ENCODE results near the gene POR.
A peak's percentile ranks its signal among the peaks of the same experiment; 100 is the strongest.
"Not testable (repeated sequence)": the region's sequence is repeated elsewhere in the genome, so short reads cannot be mapped to it uniquely, and the experiment has no call there.

The POR gene

GRCh38 chr7:75914655-75915415 is at the start of gene POR:
Gene POR (plus strand): TSS chr7:75915155. CDS start chr7:75954002, 38,847 bp downstream.
- DNase-seq (ENCODE audit: low read depth in 1 of 2, low spot score in 1 of 2), result peak; percentile 97 to 98

GRCh38 chr7:75866114-75866488 is 48.9 kb upstream of the POR start:
- DNase-seq (ENCODE audit: low read depth in 1 of 2, low spot score in 1 of 2), result no peak

DNA sequence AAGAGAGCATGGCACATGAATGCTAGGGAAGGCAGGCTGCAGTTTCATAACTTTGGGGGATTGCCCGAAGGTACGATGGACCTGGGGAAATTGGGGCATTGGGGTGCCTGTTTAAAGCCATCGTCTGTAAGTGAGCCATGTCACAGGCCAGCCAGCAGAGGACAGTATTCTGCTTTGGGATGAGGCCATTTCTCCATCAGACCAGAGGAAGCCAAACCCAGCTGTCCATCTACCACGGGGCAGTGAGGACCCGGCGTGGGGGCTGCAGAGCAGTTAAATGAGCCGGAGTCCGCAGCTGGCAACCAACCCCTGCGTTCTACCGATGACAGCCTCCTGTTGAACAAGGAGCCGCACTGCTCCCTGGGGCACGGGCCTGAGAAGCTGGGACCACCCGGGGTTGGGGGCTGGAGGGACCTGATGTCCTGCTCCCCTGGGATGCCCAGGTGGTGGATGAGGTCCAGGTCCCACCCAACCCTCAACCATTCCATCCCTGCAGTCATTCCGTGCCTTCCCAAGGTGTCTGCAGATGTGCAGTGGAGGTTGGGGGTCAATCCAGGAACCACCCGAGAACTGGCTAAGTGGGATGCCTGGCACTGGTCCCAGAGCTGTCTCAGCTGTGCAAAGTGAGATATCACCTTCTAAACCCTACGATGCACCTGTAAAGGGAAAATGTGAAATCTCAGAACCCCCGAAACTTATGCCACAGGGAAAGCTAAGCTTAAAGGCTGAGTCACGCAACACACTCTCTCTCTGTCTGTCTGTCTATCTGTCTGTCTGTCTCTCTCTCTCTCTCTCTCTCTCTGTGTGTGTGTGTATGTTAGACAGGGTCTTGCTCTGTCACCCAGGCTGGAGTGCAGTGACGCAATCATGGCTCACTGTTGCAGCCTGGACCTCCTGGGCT is 48.2 kb upstream of the POR start:
- DNase-seq (ENCODE audit: low read depth in 1 of 2, low spot score in 1 of 2), result no peak

GRCh38 chr7:75867390-75867717 is 47.6 kb upstream of the POR start:
- no peak for DNase-seq (ENCODE audit: low read depth in 1 of 2, low spot score in 1 of 2)

- DNase-seq (ENCODE audit: low read depth in 1 of 2, low spot score in 1 of 2), result no peak
Measured at GRCh38 chr7:75868153-75868552, 46.8 kb upstream of the POR start.

DNA sequence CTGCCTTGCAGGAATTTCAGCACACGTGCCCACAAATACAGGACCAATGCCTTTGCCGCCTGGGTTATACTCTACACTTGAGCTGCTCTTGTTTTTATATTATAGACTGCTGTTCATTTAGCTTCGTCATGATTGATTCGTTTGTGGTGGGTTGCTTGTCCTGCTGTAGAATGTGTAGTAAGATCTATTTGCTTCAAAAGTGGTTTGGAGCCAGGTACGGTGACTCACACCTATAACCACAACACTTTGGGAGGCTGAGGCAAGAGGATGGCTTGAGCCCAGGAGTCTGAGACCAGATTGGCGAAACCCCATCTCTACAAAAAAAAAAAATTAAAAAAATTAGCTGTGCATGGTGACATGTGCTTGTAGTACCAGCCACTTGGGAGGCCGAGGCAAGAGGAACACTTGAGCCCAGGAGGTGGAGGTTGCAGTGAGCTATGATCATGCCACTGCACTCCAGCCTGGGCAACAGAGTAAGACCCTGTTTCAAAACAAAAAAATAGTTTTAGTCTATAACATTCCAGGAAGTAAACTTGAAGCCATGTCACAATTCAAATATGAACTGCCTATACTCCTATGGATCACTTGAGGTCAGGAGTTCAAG is 45.1 kb upstream of the POR start:
- DNase-seq (ENCODE audit: low read depth in 1 of 2, low spot score in 1 of 2), result no peak

- no peak for DNase-seq (ENCODE audit: low read depth in 1 of 2, low spot score in 1 of 2)
Measured at GRCh38 chr7:75870557-75871161, 44.3 kb upstream of the POR start.

GRCh38 chr7:75872073-75872782 is 42.7 kb upstream of the POR start:
- no peak for DNase-seq (ENCODE audit: low read depth in 1 of 2, low spot score in 1 of 2)

GRCh38 chr7:75874180-75874579 is 40.8 kb upstream of the POR start:
- not testable (repeated sequence) for DNase-seq (ENCODE audit: low read depth in 1 of 2, low spot score in 1 of 2)

DNA sequence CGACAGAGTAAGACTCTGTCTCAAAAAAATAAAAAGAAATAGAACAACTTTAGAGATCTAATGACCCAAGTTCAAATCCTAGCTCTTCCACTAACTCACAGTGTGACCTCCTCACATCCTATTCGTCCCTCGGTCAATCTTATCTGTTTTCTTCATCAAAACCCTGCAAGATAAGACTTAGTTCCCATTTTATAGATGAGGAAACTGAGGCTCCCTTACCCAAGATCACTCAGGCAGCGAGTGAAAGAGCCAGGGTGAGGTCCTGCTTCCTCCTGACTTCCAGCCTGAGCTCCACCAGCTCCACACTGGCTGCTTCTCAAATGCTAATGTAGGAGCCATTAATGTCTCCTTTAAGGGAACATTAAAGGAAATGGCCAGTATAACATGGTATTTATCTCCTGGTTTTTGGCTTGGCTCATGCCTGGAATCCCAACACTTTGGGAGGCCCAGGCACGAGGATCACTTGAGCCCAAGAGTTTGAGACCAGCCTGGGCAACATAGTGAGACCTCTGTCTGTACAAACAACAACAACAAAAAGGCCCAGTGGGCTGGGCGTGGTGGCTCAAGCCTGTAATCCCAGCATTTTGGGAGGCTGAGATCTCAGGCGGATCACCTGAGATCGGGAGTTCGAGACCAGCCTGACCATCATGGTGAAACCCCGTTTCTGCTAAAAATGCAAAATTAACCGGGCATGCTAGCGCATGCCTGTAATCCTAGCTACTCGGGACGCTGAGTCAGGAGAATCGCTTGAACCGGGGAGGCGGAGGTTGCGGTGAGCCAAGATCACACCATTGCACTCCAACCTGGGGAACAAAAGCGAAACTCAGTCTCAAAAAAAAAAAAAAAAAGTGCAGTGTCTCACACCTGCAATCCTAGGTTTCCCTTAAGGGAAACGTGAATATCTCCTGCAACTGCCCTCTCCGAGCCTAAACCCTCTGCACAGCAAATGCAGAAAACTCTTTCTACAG is 39.6 kb upstream of the POR start:
- no peak for DNase-seq (ENCODE audit: low read depth in 1 of 2, low spot score in 1 of 2)

DNA sequence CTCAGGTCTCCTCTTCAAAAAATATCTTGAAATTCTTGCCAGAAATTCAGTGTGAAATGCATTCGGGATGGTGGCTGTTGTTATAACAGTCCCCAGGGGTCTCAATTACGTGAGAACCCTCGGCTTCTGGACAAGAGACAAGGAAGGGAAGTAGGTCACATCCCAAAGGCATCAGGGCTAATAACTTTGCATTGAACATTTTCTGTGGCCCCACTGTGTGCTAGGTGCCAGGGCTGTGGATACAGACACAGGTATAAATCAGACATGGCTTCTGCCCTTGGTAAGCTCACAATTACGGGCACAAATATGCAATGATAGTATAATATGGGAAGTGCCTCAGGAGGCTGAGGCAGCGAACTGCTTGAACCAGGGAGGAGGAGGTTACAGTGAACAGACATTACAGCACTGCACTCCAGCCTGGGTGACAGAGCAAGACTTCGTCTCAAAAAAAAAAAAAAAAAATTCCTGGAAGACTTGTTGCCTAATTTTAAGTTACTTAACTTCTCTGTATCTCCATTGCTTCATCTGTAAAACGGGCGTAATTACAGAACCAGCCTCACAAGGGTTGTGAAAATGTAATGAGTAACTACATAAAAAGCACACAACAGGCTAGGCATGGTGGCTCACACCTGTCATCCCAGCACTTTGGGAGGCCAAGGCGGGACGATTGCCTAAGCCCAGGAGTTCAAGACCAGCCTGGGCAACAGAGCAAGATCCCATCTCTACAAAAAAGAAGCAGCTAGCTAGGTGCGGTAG is 38.7 kb upstream of the POR start:
- no peak for DNase-seq (ENCODE audit: low read depth in 1 of 2, low spot score in 1 of 2)

DNA sequence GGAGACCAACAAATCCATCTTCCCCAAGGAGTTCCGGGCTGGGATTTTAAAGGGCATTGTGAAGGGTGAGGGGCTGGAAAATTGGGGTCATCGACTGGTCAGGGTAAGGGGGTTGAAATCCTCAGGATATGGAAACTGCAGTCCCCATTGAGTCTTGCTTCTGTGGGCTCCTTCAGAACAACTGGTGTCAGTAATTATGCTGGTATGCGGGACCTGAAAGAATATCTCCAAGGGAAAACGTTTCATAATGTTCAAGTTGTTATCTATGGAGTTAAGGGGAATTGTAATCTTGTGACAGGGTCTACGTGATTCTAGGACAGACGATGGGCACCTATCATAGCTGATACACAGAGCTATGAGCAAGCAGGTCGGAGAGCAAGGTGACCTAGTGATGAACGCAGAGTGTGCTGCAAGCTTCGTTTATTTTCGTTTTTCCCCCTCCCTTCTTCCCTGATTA is 36.6 kb upstream of the POR start:
- DNase-seq (ENCODE audit: low read depth in 1 of 2, low spot score in 1 of 2), result no peak

DNA sequence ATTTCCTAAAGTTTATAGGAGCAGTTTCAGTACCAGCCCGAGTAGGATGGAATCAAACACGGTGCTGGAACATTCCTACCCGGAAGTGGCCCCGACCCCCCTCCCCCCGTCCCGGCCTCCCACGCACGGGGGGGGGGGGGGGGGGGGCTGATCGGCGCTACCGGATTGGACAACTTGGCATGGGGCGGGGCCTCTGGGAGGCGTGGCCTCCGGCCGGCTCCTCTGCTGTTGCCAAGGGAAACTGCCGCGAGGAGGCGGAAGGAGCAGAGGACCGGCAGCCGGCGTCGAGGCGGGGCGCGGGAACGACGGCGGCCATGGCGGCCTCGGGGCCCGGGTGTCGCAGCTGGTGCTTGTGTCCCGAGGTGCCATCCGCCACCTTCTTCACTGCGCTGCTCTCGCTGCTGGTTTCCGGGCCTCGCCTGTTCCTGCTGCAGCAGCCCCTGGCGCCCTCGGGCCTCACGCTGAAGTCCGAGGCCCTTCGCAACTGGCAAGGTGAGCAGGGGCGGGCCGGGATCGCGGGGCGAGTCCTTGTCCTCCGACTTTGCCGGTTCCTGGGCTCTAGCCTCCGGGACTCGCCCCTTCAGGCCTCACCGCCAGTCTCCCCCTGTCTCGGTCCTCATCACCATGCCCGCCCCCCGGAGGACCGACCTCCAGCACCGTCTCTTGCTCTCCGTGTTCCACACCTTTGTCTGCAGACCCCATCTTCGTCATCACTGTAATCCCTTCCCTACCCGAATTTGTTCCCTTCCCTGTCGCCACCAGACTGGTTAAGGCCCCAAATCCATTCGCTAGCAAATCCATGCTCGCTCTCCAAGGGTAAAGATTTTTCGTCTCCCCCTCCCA is 36.0 kb upstream of the POR start, which contains the start of gene RHBDD2:
Gene RHBDD2, plus strand, starts transcription at position 266 of the 843 bp plus-strand sequence. Its CDS starts 49 bp downstream, at position 315.
- DNase-seq (ENCODE audit: low read depth in 1 of 2, low spot score in 1 of 2), result peak; percentile 93 to 96

DNA sequence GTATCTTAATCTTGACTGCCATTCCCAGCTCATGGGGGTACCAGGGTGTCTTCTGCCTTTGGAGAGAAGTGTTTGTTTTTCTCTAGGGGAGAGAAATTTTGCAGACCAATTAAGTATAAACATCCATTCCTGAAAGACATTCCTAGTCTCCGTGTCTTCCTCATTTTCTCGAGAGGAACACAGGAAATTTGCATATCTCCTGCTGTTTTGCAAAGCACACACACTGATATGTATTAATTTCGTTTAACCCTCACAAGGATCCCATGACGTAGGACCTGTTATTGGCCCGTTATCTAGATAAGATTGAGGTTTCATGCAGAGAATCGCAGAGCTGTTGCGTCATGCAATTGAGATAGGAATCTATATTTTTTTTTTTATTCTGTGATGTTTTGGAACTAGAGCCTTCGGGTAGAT is 35.2 kb upstream of the POR start:
- DNase-seq (ENCODE audit: low read depth in 1 of 2, low spot score in 1 of 2), result no peak

DNA sequence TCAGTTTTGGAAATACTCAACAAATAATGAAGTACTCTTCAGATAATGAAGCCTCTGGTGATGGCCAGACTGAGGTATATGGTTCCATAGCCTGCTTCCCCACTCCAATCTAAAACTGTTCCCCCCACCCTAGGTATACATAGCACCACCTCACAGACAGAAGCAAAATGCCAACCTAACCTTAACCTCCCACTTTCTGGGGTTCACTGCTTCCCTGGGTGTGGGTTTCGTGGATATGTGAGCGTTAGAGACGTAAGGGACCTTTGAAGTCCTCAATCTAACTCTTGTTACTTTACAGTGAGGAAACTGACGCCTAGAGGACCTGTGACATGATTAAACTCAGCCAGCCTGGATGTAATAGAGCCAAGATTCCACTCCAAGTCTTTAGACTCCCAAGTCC is 34.7 kb upstream of the POR start:
- no peak for DNase-seq (ENCODE audit: low read depth in 1 of 2, low spot score in 1 of 2)

DNA sequence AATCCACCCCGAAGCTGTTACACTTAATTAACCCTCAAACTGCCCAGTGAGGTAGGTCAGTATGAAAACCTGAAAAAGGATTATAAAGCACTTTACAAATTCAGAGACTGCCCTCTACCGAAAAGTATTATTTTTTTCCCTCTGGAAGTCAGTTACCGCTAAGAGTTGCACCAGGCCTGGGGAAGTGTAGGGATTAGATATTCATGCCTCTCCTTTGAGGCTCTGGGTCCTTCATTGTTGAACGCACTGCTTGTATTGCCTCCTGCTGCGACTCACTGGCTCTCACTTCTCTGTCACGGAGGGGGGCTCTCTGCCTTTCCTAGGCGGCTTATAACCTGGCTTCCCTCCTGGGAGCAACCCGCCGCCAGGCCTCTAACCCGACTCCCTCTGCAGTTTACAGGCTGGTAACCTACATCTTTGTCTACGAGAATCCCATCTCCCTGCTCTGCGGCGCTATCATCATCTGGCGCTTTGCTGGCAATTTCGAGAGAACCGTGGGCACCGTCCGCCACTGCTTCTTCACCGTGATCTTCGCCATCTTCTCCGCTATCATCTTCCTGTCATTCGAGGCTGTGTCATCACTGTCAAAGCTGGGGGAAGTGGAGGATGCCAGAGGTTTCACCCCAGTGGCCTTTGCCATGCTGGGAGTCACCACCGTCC is 33.4 kb upstream of the POR start:
- no peak for DNase-seq (ENCODE audit: low read depth in 1 of 2, low spot score in 1 of 2)

- not testable (repeated sequence) for DNase-seq (ENCODE audit: low read depth in 1 of 2, low spot score in 1 of 2)
Measured at GRCh38 chr7:75883265-75883824, 31.6 kb upstream of the POR start.

Data from activated T-helper 1 cell treated with anti-CD3 and anti-CD28 coated beads, Interleukin-2, amount 50 U/mL, for 16 hours (primary cell).